GF-D8 (cell line): Measurements from ENCODE around the gene SCFD2.

Experiments
- DNase-seq: peaks from one replicate; lab custom pipeline; 2025; lab: John Stamatoyannopoulos, UW

SCFD2 gene

GRCh38 chr4:52823702-52824092 is 542.2 kb downstream of the SCFD2 start:
- no peak for DNase-seq
